Stromal cell of bone marrow (primary cell): Measurements from ENCODE around the gene CSHL1.

Experiments
- DNase-seq: peaks from one replicate; pipeline ENCODE4 v3.0.0-alpha.2; 2012; ENCODE audit warnings: low read depth

Gene CSHL1

GRCh38 chr17:63911041-63911635 is at the start of gene CSHL1:
Gene CSHL1 (minus strand): TSS chr17:63911258. CDS start chr17:63911196, 62 bp downstream.
- DNase-seq: no peak

GRCh38 chr17:63960430-63960829 is 49.4 kb upstream of the CSHL1 start:
- DNase-seq: no peak

- no peak for DNase-seq
These were observed 48.9 kb upstream of the CSHL1 start for GRCh38 chr17:63960006-63960405.

- no peak for DNase-seq
These were observed 45.4 kb upstream of the CSHL1 start for GRCh38 chr17:63956296-63956920.

GRCh38 chr17:63955791-63956190 is 44.7 kb upstream of the CSHL1 start:
- no peak for DNase-seq

- DNase-seq: no peak
These were observed 44.2 kb upstream of the CSHL1 start for GRCh38 chr17:63955232-63955631.

GRCh38 chr17:63954402-63955063 is 43.5 kb upstream of the CSHL1 start:
- no peak for DNase-seq

- DNase-seq: no peak
These were observed 40.2 kb upstream of the CSHL1 start for GRCh38 chr17:63950940-63951907.

- DNase-seq: no peak
These were observed 38.7 kb upstream of the CSHL1 start for GRCh38 chr17:63949576-63950250.

- no peak for DNase-seq
These were observed 37.5 kb upstream of the CSHL1 start for GRCh38 chr17:63948521-63948920.

GRCh38 chr17:63947711-63948330 is 36.8 kb upstream of the CSHL1 start:
- no peak for DNase-seq

- DNase-seq: no peak
These were observed 35.6 kb upstream of the CSHL1 start for GRCh38 chr17:63946440-63947363.

- DNase-seq: no peak
These were observed 34.9 kb upstream of the CSHL1 start for GRCh38 chr17:63945784-63946439.

GRCh38 chr17:63944736-63945499 is 33.9 kb upstream of the CSHL1 start:
- no peak for DNase-seq

- DNase-seq: no peak
These were observed 32.7 kb upstream of the CSHL1 start for GRCh38 chr17:63943745-63944144.

GRCh38 chr17:63942309-63942985 is 31.4 kb upstream of the CSHL1 start:
- DNase-seq: no peak

- no peak for DNase-seq
These were observed 30.7 kb upstream of the CSHL1 start for GRCh38 chr17:63941751-63942150.

GRCh38 chr17:63941162-63941561 is 30.1 kb upstream of the CSHL1 start:
- no peak for DNase-seq
